ENCODE results near the gene SMYD2.
"Not testable (repeated sequence)": the region's sequence is repeated elsewhere in the genome, so short reads cannot be mapped to it uniquely, and the experiment has no call there.

Gene SMYD2

GRCh38 chr1:214271995-214272731 is 8.8 kb upstream of the SMYD2 start:
- no peak for DNase-seq

DNA sequence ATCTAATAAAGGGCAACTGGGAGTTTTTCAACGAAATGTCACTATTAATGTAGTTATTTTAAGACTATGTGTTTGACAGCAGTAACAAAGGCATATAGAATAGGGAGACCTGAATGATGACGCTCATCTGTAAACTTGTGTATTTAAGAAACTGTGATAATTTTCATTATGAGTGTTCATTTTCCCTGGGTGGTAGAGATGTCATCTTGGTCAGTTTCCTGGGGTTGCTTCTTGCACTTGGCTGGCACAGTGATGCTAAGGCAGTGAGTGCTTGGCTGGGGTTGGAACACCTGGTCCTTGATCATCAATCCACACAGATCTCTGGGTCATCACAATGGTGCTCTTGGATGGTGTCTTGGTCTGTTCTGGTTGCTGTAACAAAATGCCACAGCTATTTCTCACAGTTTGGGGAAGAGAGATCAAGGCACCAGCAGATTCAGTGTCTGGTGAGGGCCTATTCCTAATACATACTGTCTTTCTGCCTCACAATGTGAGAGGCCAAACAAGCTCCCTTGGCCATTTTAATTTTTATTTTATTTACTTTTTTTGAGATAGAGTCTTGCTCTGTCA is 7.9 kb upstream of the SMYD2 start:
- DNase-seq = no peak

DNA sequence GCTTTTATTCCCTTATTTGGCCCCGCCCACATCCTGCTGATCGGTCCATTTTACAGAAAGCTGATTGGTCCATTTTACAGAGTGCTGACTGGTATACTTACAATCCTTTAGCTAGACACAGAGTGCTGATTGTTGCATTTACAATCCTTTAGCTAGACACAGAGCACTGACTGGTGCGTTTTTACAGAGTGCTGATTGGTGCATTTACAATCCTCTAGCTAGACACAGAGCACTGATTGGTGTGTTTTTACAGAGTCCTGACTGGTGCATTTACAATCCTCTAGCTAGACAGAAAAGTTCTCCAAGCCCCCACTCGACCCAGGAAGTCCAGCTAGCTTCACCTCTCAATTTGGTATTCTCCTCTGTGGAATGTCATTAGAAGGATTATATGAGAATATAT is 5.3 kb upstream of the SMYD2 start:
- DNase-seq = not testable (repeated sequence)

DNA sequence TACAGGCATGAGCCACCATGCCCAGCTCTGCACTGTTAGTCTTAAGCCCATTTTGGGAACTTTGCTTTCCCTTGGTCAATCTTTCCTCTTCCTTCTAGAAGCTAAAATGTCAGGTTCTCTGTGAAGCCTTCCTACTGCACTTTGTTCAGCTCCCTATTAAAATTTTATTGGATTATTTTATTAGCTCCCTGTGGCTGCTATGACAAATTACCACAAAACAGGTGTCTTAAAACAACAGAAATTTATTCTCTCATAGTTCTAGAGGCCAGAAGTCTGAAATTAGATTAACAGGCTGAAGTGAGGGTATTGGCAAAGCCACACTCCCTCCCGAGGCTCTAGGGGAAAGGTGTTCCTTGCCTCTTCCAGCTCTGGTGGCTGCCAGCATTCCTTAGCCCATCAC is 4.2 kb upstream of the SMYD2 start:
- DNase-seq = no peak

DNA sequence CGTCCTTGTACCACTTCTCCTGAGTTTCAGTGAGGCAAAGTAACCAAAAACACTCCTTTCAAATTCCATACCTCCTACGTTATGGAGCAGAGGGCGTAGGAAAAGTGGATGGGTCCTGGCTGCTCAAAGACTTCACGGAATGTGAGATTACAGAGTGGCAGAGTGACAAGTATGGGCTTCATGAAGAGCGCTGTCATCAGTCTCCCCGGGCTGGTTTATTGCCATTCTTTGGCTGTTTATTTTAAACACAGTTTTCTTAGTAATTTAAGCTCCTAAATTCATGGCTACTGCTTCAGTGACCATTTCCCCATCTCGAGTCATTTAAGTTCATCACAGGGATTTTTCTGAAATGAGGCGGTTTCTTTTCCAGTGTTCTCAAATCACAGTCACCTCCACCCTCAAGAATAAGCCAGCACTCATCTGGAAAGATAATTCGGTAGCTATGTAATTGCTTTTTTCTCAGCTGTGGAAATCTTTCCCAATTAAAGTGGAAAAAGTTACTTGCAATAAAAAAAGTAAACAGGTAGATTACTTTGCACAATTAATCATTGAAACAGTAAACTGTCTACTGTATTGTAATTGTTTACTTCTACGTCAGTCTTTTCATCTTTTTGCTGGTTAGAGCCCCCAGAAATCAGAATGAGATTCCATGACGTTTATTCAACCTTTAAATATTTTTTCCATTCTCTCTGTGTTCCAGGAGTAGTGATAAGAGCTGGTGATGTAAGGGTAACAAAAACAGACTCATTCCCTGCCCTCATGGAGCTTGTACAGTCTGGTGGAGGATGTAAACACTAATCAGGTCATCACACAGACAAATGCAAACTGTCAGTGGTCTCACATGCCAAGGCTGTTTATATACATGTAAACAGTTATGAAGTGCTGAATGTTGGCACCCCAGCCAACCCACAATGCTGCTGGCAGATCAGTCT is 3.0 kb upstream of the SMYD2 start:
- no peak for DNase-seq

- peak in 1 of 3 experiments; percentile 89 for DNase-seq
Observed at GRCh38 chr1:214280386-214281020, 456 bp upstream of the SMYD2 start.

DNA sequence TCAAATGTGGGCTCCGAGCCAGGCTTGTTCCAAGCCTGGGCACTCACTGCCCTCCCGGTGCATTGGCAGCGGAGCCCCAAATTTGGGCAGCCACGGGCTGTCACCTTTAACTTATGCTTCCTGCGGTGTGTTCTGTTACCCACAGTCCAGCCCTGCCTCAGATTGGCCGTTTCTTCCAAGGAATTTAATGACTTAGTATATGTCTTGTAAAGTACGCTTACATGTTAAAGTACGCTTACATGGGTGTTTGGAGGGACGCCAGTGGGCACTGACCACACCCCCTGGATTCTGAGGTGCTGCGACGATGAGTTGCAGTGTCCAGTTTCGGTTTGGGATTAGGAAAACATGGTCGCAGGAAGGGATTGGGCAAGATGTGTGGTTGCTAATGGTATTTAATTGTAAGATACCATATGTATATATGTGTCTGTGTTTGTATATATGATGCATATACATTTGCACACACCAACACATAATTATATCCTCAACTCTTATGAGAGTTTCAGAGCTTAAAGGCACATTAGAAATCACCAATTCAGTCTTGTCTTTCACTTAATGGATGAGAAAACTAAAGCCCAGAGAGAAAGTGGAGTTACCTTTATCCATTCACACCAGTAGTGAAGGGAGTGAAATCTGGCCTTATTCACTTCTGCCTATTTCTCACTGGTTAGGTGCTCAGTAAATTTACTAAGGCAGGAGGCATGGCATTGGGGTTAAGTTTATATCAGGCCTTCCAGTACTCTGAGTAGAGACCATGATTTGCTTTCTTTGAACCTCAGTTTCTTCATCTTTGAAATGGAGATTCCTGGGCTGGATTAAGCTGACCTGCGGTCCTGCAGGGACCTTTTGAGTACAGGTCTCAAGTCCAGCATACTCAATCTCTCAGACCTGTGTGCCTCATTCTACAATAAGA is 1.0 kb downstream of the SMYD2 start:
- DNase-seq = peak in 2 of 3 experiments; percentile 62 to 79

- DNase-seq = no peak
Observed at GRCh38 chr1:214282630-214283242, 1.8 kb downstream of the SMYD2 start.

- DNase-seq = peak in 1 of 3 experiments; percentile 17
Observed at GRCh38 chr1:214285610-214286440, 4.9 kb downstream of the SMYD2 start.

GRCh38 chr1:214287884-214288283 is 6.9 kb downstream of the SMYD2 start:
- no peak for DNase-seq

GRCh38 chr1:214289574-214290272 is 8.8 kb downstream of the SMYD2 start:
- peak in 1 of 3 experiments; percentile 44 for DNase-seq

DNA sequence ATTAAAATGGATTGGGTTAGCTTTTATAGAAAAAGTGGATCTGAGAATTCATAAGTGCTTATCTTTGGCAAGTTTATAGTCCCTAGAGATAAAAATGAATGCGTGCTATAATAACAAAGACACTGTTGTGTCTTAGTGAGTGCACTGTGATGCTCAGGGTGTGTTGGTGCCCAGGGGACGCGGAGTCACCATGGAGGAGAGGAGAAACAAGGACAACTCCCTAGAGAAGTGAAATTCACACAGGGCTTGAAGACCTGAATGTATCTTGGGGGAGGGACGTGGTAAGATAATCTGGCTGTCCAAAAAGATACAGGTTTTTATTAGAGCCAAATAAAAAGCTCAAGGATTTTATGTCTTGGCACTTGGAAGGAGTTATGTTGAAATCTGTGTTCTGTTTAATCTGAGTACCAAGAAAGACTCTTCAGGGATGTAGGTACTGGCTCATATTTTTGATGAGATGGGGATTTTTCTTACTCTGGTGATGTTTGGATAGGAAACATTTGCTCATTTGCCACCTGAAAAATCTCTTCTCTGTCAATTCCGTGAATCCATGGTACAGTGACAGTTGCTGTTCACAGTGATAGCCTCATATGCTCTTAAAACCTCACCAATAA is 9.6 kb downstream of the SMYD2 start:
- peak in 1 of 3 experiments; percentile 44 for DNase-seq

GRCh38 chr1:214292322-214292721 is 11.4 kb downstream of the SMYD2 start:
- no peak for DNase-seq

DNA sequence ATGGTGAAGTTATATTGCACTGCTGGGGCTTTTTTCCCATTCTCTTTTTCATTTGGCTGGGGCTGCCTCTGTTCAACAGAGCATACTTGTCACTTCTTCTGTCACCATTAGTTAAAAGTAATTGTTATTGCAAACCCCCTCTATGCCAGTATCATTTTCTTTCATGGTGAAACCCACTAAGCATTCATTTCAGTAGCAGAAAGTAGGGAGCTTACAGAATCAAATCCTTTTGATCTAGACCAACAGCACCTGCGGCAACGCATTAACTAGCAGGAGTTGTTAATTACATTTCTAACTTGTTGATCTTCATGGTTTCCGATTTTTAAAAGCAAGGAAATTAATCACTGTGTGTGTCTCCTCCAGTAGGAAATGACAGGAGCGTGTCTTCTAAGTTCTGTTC is 15.0 kb downstream of the SMYD2 start:
- peak in 2 of 3 experiments; percentile 14 to 60 for DNase-seq

- DNase-seq = no peak
Observed at GRCh38 chr1:214296860-214297745, 16.1 kb downstream of the SMYD2 start.

GRCh38 chr1:214300149-214300780 is 19.3 kb downstream of the SMYD2 start:
- DNase-seq = no peak

- DNase-seq = no peak
Observed at GRCh38 chr1:214301526-214301925, 20.6 kb downstream of the SMYD2 start.

Data from NCI-H1417 (cell line).